CD1c-positive myeloid dendritic cell (primary cell): Measurements from ENCODE around the gene ZNG1E.
A peak's percentile ranks its signal among the peaks of the same experiment; 100 is the strongest.
"Not testable (repeated sequence)": the region's sequence is repeated elsewhere in the genome, so short reads cannot be mapped to it uniquely, and the experiment has no call there.

Source experiments
- DNase-seq: peaks from one replicate; pipeline ENCODE4 v3.0.0-alpha.2; 2016; ENCODE audit errors: extremely low spot score

The ZNG1E gene

DNA sequence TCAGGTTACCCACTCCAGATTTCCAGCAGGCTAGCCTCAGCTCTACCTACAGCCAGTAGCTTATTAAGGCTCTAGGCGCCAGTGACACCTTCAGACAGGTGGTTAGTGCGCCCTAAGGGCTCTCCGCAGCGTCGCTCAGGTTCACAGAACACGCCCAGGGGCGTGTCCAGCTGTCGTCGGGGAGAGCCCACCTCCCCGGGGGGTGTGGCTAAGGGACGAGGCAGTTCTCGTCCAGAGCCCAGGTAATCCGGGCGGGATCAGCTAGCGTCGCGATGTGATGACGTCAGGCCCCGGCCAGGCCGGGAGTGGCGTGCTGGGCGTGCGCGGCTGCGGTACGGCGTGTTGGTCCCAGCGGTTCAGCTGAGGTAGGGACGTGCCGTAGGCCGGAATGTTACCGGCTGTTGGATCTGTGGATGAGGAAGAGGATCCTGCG, at the start of gene ZNG1E:
ZNG1E (plus strand) TSS at position 340 of the 433 bp plus-strand sequence; CDS start at position 389, 49 bp downstream.
- DNase-seq = peak; percentile 31

- not testable (repeated sequence) for DNase-seq
Measured at GRCh38 chr9:65673579-65673978, 2.1 kb upstream of the ZNG1E start.

- not testable (repeated sequence) for DNase-seq
Measured at GRCh38 chr9:65675018-65675417, 710 bp upstream of the ZNG1E start.

GRCh38 chr9:65676389-65676788, 661 bp downstream of the ZNG1E start:
- DNase-seq = not testable (repeated sequence)

GRCh38 chr9:65678533-65678932, 2.8 kb downstream of the ZNG1E start:
- not testable (repeated sequence) for DNase-seq

- not testable (repeated sequence) for DNase-seq
Measured at GRCh38 chr9:65703550-65703949, 27.8 kb downstream of the ZNG1E start.

DNA sequence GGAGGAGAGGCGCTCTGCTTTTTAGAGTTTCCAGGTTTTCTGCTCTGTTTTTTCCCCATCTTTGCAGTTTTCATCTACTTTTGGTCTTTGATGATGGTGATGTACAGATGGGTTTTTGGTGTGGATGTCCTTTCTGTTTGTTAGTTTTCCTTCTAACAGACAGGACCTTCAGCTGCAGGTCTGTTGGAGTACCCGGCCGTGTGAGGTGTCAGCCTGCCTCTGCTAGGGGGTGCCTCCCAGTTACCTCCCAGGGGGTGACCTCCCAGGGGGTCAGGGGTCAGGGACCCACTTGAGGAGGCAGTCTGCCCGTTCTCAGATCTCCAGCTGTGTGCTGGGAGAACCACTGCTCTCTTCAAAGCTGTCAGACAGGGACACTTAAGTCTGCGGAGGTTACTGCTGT, 38.7 kb downstream of the ZNG1E start:
- DNase-seq = not testable (repeated sequence)

- DNase-seq = not testable (repeated sequence)
Measured at GRCh38 chr9:65737096-65737564, 61.4 kb downstream of the ZNG1E start, which contains the start of gene FOXD4L4. FOXD4L4 (plus strand) TSS chr9:65737146; CDS start chr9:65737146, 0 bp downstream.

- not testable (repeated sequence) for DNase-seq
Measured at GRCh38 chr9:65738133-65738532, 62.4 kb downstream of the ZNG1E start.
